SK-N-SH treated with all-trans-retinoic acid at 6 μM for 48 hours (cell line): ENCODE results near the gene NRGN.

ENCODE experiments used
- ARNTL ChIP-seq: fragments of 450-650 bp; formaldehyde crosslinking; IDR thresholded peaks from 2 replicates; pipeline ENCODE4 v1.5.0; 2020; ENCODE audit warnings: low read depth, mild to moderate bottlenecking, moderate library complexity, borderline replicate concordance
- CREB5 ChIP-seq: fragments of 250-450 bp; sonication (Bioruptor Pico); IDR thresholded peaks from 2 replicates; pipeline ENCODE4 v1.5.1; 2020; ENCODE audit warnings: low read depth, mild to moderate bottlenecking, moderate library complexity
- CSRNP3 ChIP-seq: fragments of 250-450 bp; sonication (Bioruptor Pico); IDR thresholded peaks from 2 replicates; pipeline ENCODE4 v1.5.1; 2021; ENCODE audit warnings: mild to moderate bottlenecking, moderate library complexity
- OSR1 ChIP-seq: fragments of 250-450 bp; sonication (Bioruptor Pico); IDR thresholded peaks from 2 replicates; pipeline ENCODE4 v1.8.0; 2022; ENCODE audit warnings: moderate library complexity, mild to moderate bottlenecking, inconsistent platforms
- SNAI2 ChIP-seq: fragments of 250-450 bp; sonication (Bioruptor Pico); IDR thresholded peaks from 2 replicates; pipeline ENCODE4 v1.5.0; 2020; ENCODE audit warnings: mild to moderate bottlenecking, moderate library complexity
- ZFP3 ChIP-seq: fragments of 250-450 bp; sonication (Bioruptor Pico); IDR thresholded peaks from 2 replicates; pipeline ENCODE4 v1.5.0; 2020; ENCODE audit warnings: mild to moderate bottlenecking, moderate library complexity
- ZFP30 ChIP-seq: fragments of 450-650 bp; formaldehyde crosslinking; IDR thresholded peaks from 2 replicates; pipeline ENCODE4 v1.5.0; 2022; ENCODE audit warnings: mild to moderate bottlenecking, moderate library complexity
- ZNF8 ChIP-seq: fragments of 450-650 bp; formaldehyde crosslinking; IDR thresholded peaks from 2 replicates; pipeline ENCODE4 v1.5.0; 2020; ENCODE audit warnings: mild to moderate bottlenecking, moderate library complexity

GRCh38 chr11:124760806-124761205 lies 21.1 kb downstream of the NRGN start:
- TF ChIP-seq CREB5 = no peak
- TF ChIP-seq ZNF8 = no peak
- TF ChIP-seq ARNTL (CRISPR knock-in tag) = no peak
- no peak for TF ChIP-seq ZFP3 (CRISPR knock-in tag)
- TF ChIP-seq SNAI2 (CRISPR knock-in tag) = no peak
- TF ChIP-seq OSR1 (CRISPR knock-in tag) = no peak
- TF ChIP-seq CSRNP3 = no peak
- TF ChIP-seq ZFP30 (CRISPR knock-in tag) = no peak
